Measurements from ENCODE around the gene KCNH6.

KCNH6 gene

DNA sequence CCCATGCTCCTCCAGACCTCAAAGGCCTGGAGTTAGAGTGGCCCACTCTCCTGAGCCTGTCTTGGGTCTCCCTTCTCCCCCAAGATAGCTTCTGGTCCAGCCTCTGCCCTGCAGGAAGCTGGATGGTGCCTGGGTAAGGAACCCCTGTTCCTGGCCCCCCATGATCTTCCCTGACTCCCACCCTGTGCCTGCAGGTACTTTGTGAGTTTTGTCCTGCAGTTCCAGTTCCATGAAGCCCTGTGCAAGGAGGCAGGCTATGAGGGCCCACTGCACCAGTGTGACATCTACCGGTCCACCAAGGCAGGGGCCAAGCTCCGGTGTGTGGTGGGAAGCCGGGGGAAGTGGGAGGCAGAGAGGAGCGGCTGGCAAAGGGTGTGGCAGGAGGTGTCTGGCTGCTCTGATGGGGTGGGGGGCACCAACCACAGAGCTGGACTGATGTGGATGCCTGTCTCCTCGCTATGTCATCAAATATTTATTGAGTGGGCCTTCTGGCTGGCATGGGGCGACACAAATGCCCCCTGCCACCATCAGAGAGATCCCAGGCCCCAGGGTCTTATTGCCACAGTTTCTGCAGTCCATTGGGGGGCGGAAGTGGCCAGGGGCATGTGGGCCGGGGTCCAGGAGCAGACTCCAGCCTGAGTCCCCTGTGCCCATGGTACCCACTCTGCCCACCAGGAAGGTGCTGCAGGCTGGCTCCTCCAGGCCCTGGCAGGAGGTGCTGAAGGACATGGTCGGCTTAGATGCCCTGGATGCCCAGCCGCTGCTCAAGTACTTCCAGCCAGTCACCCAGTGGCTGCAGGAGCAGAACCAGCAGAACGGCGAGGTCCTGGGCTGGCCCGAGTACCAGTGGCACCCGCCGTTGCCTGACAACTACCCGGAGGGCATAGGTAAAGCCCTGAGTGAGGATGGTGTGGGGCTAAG lies 39.2 kb upstream of the KCNH6 start:
- TF ChIP-seq, protein P1, sequence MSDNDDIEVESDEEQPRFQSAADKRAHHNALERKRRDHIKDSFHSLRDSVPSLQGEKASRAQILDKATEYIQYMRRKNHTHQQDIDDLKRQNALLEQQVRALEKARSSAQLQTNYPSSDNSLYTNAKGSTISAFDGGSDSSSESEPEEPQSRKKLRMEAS (IDR thresholded peaks at IDR 0.05): no peak
- TF ChIP-seq CEBPB (IDR thresholded peaks at IDR 0.05) (no peak), EP300 (IDR thresholded peaks at IDR 0.05; ENCODE audit: borderline replicate concordance) (no peak)

DNA sequence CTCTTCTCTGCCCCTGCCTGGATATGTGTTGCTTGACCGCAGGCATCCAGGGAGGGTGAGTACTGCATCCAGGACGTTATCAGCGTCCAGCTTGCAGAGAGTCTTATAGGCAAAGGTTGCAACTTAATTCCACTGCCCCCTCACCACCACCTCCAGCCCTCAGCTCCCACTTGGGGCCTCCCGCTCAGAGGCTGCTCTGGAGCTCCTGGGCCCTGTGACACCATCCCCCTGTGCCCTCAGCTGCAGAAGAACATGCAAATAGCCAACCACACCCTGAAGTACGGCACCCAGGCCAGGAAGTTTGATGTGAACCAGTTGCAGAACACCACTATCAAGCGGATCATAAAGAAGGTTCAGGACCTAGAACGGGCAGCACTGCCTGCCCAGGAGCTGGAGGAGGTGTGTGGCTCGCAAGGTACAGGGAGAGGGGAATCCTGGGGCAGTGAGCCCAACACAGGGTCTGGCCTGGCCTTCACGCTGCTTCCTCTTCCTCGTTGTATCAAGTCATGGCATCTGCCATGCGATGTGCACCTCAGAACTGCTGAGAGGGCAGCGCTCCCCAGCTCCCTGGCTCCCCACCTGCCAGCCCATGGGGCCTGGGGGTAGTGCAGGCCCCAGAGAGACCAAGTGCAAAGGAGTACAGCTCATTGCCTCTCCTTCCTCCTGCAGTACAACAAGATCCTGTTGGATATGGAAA lies 36.7 kb upstream of the KCNH6 start:
- no peak for TF ChIP-seq TAF1 (IDR thresholded peaks at IDR 0.05; ENCODE audit: low read depth)
- no peak for TF ChIP-seq CEBPB (IDR thresholded peaks at IDR 0.05)
- no peak for TF ChIP-seq FOXM1 (IDR thresholded peaks at IDR 0.05; ENCODE audit: borderline replicate concordance, low read depth)
- no peak for TF ChIP-seq TEAD4 (IDR thresholded peaks at IDR 0.05)
- TF ChIP-seq YY1 (IDR thresholded peaks at IDR 0.05; ENCODE audit: low read depth): no peak
- TF ChIP-seq TCF12 (IDR thresholded peaks at IDR 0.05; ENCODE audit: low read depth): no peak

DNA sequence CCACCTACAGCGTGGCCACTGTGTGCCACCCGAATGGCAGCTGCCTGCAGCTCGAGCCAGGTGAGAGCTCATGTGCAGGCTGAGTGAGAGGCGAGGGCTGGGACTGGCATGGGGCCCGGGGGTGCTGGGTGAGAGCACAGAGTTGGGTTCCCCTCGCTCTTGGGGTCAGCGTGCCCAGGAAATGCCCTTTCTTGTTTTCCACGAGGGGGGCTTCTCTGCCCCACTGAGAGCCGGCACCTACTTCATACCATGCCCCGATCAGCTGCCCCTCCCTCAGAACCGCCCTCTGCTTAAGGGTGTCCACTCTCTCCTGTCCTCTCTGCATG lies 36.2 kb upstream of the KCNH6 start:
- no peak for TF ChIP-seq TEAD4 (IDR thresholded peaks at IDR 0.05)
- TF ChIP-seq, protein P1 (IDR thresholded peaks at IDR 0.05): no peak
- TF ChIP-seq NFIC (IDR thresholded peaks at IDR 0.05): no peak
- no peak for TF ChIP-seq FOXM1 (IDR thresholded peaks at IDR 0.05; ENCODE audit: borderline replicate concordance, low read depth)
- TF ChIP-seq TAF1 (IDR thresholded peaks at IDR 0.05; ENCODE audit: low read depth): no peak
- TF ChIP-seq EP300 (IDR thresholded peaks at IDR 0.05; ENCODE audit: borderline replicate concordance): no peak
- TF ChIP-seq EGR1 (IDR thresholded peaks at IDR 0.05): no peak
- TF ChIP-seq CREB1 (IDR thresholded peaks at IDR 0.05; ENCODE audit: low read depth): no peak
- TF ChIP-seq CEBPB (IDR thresholded peaks at IDR 0.05): no peak
- no peak for TF ChIP-seq RAD21 (IDR thresholded peaks at IDR 0.05; ENCODE audit: low read depth)
- TF ChIP-seq ZBTB7A (IDR thresholded peaks at IDR 0.05; ENCODE audit: low read depth): no peak
- no peak for TF ChIP-seq YY1 (IDR thresholded peaks at IDR 0.05; ENCODE audit: low read depth)
- TF ChIP-seq, protein P2, sequence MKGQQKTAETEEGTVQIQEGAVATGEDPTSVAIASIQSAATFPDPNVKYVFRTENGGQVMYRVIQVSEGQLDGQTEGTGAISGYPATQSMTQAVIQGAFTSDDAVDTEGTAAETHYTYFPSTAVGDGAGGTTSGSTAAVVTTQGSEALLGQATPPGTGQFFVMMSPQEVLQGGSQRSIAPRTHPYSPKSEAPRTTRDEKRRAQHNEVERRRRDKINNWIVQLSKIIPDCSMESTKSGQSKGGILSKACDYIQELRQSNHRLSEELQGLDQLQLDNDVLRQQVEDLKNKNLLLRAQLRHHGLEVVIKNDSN (IDR thresholded peaks at IDR 0.05): no peak
- TF ChIP-seq TCF12 (IDR thresholded peaks at IDR 0.05; ENCODE audit: low read depth): no peak
- TF ChIP-seq, protein P3, sequence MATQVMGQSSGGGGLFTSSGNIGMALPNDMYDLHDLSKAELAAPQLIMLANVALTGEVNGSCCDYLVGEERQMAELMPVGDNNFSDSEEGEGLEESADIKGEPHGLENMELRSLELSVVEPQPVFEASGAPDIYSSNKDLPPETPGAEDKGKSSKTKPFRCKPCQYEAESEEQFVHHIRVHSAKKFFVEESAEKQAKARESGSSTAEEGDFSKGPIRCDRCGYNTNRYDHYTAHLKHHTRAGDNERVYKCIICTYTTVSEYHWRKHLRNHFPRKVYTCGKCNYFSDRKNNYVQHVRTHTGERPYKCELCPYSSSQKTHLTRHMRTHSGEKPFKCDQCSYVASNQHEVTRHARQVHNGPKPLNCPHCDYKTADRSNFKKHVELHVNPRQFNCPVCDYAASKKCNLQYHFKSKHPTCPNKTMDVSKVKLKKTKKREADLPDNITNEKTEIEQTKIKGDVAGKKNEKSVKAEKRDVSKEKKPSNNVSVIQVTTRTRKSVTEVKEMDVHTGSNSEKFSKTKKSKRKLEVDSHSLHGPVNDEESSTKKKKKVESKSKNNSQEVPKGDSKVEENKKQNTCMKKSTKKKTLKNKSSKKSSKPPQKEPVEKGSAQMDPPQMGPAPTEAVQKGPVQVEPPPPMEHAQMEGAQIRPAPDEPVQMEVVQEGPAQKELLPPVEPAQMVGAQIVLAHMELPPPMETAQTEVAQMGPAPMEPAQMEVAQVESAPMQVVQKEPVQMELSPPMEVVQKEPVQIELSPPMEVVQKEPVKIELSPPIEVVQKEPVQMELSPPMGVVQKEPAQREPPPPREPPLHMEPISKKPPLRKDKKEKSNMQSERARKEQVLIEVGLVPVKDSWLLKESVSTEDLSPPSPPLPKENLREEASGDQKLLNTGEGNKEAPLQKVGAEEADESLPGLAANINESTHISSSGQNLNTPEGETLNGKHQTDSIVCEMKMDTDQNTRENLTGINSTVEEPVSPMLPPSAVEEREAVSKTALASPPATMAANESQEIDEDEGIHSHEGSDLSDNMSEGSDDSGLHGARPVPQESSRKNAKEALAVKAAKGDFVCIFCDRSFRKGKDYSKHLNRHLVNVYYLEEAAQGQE (IDR thresholded peaks at IDR 0.05; ENCODE audit: low read depth): no peak

DNA sequence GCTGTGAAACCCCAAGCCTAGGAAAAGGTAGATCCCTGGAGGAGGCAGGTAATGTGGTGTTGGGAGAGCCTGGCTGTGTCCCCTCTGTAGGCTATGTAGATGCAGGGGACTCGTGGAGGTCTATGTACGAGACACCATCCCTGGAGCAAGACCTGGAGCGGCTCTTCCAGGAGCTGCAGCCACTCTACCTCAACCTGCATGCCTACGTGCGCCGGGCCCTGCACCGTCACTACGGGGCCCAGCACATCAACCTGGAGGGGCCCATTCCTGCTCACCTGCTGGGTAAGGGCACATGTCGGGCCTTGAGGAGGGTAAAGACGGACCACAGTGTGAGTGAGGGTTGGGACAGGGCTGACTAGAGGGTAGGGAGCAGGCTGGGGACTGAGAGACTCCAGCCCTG lies 34.3 kb upstream of the KCNH6 start:
- TF ChIP-seq, protein P2 (IDR thresholded peaks at IDR 0.05): no peak
- TF ChIP-seq TEAD4 (IDR thresholded peaks at IDR 0.05) (no peak), ZBTB7A (IDR thresholded peaks at IDR 0.05; ENCODE audit: low read depth) (no peak), YY1 (IDR thresholded peaks at IDR 0.05; ENCODE audit: low read depth) (no peak)

DNA sequence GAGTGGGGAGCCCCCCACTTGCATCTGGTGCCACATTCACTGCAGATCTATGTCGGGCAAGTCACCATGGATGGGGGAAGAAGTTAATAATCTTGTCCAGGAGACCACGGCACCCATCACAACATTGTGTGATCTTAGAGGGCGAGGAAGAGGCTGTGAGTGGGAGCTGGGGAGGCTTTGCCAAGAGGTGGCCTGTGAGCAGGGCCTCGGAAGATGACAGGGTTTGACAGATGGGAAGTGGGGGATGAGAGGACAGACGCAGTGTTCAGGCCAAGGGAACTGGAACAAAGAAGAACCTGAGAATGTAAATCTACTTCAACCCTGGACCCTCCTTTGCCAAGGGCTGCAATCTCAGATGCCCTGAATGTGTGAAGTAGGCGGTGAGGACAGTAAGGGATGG lies 33.9 kb upstream of the KCNH6 start:
- no peak for TF ChIP-seq TCF12 (IDR thresholded peaks at IDR 0.05; ENCODE audit: low read depth)
- TF ChIP-seq CEBPB (IDR thresholded peaks at IDR 0.05): no peak

DNA sequence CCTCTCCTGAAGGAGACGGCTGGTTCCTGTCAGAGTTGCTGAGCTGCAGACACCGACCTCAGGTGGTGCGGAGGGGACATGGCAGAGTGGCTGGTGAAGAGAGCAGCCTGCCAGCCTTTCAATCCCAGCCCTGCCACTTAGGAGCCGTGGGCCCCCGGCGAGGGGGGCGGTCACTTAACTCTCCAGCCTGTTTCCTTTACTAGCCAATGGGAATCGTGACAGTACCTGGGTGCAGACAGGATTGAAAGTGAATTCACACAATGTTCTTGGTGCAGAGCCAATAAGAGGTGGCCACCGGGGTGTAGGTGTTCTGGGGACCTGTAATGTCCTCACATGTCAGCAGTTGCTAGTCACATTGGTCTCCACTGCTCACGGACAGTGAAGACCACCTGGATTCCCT lies 32.8 kb upstream of the KCNH6 start:
- TF ChIP-seq, protein P1 (IDR thresholded peaks at IDR 0.05): no peak
- no peak for TF ChIP-seq TEAD4 (IDR thresholded peaks at IDR 0.05)
- TF ChIP-seq NFIC (IDR thresholded peaks at IDR 0.05): no peak
- no peak for TF ChIP-seq ZBTB7A (IDR thresholded peaks at IDR 0.05; ENCODE audit: low read depth)
- TF ChIP-seq EP300 (IDR thresholded peaks at IDR 0.05; ENCODE audit: borderline replicate concordance): no peak

DNA sequence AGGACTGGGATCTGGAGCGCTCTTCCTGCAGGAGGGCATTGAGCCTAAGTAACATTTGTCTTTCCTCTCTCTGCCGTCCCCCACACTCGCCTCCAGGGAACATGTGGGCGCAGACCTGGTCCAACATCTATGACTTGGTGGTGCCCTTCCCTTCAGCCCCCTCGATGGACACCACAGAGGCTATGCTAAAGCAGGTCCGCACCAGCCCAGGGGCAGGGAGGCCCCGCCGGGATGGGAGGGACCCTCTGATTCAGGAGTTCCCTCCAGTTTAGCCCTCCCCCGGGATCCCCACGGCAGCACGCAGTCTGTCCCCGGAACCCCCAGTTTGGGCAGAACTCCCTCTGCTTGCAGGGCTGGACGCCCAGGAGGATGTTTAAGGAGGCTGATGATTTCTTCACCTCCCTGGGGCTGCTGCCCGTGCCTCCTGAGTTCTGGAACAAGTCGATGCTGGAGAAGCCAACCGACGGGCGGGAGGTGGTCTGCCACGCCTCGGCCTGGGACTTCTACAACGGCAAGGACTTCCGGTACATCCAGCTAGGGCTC lies 32.2 kb upstream of the KCNH6 start:
- TF ChIP-seq, protein P3 (IDR thresholded peaks at IDR 0.05; ENCODE audit: low read depth): no peak
- no peak for TF ChIP-seq EGR1 (IDR thresholded peaks at IDR 0.05)
- no peak for TF ChIP-seq RAD21 (IDR thresholded peaks at IDR 0.05; ENCODE audit: low read depth)
- no peak for TF ChIP-seq NFIC (IDR thresholded peaks at IDR 0.05)
- no peak for TF ChIP-seq TAF1 (IDR thresholded peaks at IDR 0.05; ENCODE audit: low read depth)
- TF ChIP-seq, protein P2 (IDR thresholded peaks at IDR 0.05): no peak
- no peak for TF ChIP-seq FOXM1 (IDR thresholded peaks at IDR 0.05; ENCODE audit: borderline replicate concordance, low read depth)
- no peak for TF ChIP-seq TEAD4 (IDR thresholded peaks at IDR 0.05)
- no peak for TF ChIP-seq ZBTB7A (IDR thresholded peaks at IDR 0.05; ENCODE audit: low read depth)
- no peak for TF ChIP-seq TCF12 (IDR thresholded peaks at IDR 0.05; ENCODE audit: low read depth)
- no peak for TF ChIP-seq EP300 (IDR thresholded peaks at IDR 0.05; ENCODE audit: borderline replicate concordance)
- TF ChIP-seq, protein P1 (IDR thresholded peaks at IDR 0.05): no peak
- TF ChIP-seq YY1 (IDR thresholded peaks at IDR 0.05; ENCODE audit: low read depth): no peak
- TF ChIP-seq CEBPB (IDR thresholded peaks at IDR 0.05): no peak
- no peak for TF ChIP-seq CREB1 (IDR thresholded peaks at IDR 0.05; ENCODE audit: low read depth)
